ENCODE measurements around the gene MYCBP2.

DNA sequence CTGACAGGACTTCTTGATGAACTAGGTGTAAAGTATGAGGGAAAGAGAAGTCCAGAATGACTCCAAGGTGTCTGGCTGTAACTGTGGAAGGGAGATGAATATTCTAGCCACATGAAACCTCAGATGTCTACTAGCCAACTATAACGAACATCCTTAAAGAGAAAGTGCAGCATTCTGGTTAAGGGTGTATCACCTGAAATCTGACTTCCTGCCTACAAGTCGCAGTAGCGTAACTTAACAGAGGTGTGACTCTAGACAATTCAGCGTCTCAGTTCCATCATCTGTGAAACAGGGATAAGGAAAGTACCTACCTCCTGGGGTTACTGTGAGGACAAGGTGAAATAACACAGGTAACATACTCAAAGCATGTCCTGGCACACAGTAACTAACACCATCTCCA lies 154.2 kb downstream of the MYCBP2 start:
- TF ChIP-seq ZNF768 (tag by site-specific recombination; IDR thresholded peaks at IDR 0.05) = no peak
- TF ChIP-seq, protein P1, sequence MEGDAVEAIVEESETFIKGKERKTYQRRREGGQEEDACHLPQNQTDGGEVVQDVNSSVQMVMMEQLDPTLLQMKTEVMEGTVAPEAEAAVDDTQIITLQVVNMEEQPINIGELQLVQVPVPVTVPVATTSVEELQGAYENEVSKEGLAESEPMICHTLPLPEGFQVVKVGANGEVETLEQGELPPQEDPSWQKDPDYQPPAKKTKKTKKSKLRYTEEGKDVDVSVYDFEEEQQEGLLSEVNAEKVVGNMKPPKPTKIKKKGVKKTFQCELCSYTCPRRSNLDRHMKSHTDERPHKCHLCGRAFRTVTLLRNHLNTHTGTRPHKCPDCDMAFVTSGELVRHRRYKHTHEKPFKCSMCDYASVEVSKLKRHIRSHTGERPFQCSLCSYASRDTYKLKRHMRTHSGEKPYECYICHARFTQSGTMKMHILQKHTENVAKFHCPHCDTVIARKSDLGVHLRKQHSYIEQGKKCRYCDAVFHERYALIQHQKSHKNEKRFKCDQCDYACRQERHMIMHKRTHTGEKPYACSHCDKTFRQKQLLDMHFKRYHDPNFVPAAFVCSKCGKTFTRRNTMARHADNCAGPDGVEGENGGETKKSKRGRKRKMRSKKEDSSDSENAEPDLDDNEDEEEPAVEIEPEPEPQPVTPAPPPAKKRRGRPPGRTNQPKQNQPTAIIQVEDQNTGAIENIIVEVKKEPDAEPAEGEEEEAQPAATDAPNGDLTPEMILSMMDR (tag by site-specific recombination; IDR thresholded peaks at IDR 0.05) = no peak
- TF ChIP-seq KLF16 (tag by site-specific recombination; IDR thresholded peaks at IDR 0.05) = no peak
- no peak for TF ChIP-seq ZNF274 (IDR thresholded peaks at IDR 0.05; ENCODE audit: low read length)
- TF ChIP-seq ZNF274 (tag by site-specific recombination; IDR thresholded peaks at IDR 0.05; ENCODE audit: borderline replicate concordance) = no peak
- no peak for TF ChIP-seq SP2 (tag by site-specific recombination; IDR thresholded peaks at IDR 0.05)
- no peak for TF ChIP-seq ZNF473 (tag by site-specific recombination; IDR thresholded peaks at IDR 0.05)
- TF ChIP-seq, protein P2, sequence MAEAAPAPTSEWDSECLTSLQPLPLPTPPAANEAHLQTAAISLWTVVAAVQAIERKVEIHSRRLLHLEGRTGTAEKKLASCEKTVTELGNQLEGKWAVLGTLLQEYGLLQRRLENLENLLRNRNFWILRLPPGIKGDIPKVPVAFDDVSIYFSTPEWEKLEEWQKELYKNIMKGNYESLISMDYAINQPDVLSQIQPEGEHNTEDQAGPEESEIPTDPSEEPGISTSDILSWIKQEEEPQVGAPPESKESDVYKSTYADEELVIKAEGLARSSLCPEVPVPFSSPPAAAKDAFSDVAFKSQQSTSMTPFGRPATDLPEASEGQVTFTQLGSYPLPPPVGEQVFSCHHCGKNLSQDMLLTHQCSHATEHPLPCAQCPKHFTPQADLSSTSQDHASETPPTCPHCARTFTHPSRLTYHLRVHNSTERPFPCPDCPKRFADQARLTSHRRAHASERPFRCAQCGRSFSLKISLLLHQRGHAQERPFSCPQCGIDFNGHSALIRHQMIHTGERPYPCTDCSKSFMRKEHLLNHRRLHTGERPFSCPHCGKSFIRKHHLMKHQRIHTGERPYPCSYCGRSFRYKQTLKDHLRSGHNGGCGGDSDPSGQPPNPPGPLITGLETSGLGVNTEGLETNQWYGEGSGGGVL (tag by site-specific recombination; IDR thresholded peaks at IDR 0.05) = no peak
- no peak for TF ChIP-seq YY1 (tag by site-specific recombination; IDR thresholded peaks at IDR 0.05)

Data from HEK293 (cell line).